ES-I3 (cell line): ENCODE measurements around the gene GNAQ.
"Not testable (repeated sequence)": the region's sequence is repeated elsewhere in the genome, so short reads cannot be mapped to it uniquely, and the experiment has no call there.

Experiments used
- H3K36me3 ChIP-seq: 2 replicates; pipeline ENCODE4 v1.6.1; 2013; ENCODE audit warnings: mild to moderate bottlenecking, low read length, control low read depth, moderate library complexity; ENCODE audit not compliant: insufficient read depth
- H3K4me1 ChIP-seq: 2 replicates; pipeline ENCODE4 v1.6.1; 2013; ENCODE audit warnings: mild to moderate bottlenecking, control low read depth, low read length; ENCODE audit not compliant: insufficient read depth
- H3K9ac ChIP-seq: 2 replicates; pipeline ENCODE4 v1.6.1; 2013; ENCODE audit warnings: low read depth, mild to moderate bottlenecking, low read length, moderate library complexity
- H3K9me3 ChIP-seq: 2 replicates; pipeline ENCODE4 v1.6.1; 2013; ENCODE audit warnings: mild to moderate bottlenecking, low read length, moderate library complexity; ENCODE audit not compliant: control insufficient read depth, insufficient read depth

The GNAQ gene

DNA sequence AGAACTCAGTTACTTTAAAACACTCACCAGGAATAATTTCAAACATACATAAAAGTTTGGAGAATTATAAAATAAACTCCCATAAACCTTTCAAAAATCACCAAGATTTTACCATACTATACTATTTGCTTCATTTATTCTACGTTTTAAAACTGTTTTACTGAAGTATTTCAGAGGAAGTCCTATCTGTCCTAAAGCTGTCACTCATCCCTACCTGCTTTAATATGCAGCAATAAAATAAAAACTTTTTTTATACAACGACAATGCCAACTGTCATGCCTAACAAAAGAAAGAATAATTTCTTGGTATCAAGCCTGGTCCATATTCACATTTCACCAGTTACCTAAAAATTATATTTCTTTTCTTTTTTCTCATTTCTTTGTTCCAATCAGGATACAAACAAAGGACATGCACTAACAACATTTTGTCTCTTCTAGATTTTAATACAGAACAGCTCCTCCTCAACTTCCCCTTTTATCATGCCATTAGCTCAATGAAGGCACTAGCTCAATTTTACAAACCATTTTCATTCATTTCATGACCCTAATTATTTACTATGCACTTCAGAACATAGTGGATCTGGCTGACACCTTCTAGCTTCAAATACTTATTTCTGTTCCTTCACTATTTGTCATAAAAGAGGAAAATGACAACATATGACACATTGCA lies 135.2 kb downstream of the GNAQ start:
- Histone ChIP-seq H3K4me1 (peaks cover 5% of the 10 kb centered on the region), H3K9ac (no peak overlapping the region), H3K36me3 (no peaks in the 10 kb centered on the region), H3K9me3 (no peaks in the 10 kb centered on the region)

DNA sequence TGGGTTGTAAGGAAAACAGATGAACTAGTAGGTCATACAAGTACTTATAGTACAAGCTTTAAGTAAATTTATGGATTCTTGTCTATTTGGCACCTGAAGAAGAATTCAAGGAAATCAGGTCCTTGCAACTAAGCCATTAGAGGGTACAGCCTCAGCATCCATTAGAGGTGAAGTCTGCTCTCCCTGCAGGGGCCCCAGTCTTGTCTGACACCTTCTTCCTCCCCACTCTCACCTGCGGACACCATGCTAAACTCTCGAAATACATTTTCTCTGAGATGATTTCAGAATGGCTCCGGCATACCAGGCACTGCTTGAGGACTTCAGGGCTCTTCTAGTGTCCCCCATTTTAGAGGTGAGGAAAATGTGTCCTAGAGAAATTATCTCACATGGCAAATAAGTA lies 137.9 kb downstream of the GNAQ start:
- no peaks in the 10 kb centered on the region for H3K9me3 ChIP-seq
- H3K36me3 ChIP-seq, result no peaks in the 10 kb centered on the region
- H3K4me1 ChIP-seq, result peaks cover 5% of the 10 kb centered on the region; the same call in 1 of the 2 replicates
- H3K9ac ChIP-seq, result no peak overlapping the region

DNA sequence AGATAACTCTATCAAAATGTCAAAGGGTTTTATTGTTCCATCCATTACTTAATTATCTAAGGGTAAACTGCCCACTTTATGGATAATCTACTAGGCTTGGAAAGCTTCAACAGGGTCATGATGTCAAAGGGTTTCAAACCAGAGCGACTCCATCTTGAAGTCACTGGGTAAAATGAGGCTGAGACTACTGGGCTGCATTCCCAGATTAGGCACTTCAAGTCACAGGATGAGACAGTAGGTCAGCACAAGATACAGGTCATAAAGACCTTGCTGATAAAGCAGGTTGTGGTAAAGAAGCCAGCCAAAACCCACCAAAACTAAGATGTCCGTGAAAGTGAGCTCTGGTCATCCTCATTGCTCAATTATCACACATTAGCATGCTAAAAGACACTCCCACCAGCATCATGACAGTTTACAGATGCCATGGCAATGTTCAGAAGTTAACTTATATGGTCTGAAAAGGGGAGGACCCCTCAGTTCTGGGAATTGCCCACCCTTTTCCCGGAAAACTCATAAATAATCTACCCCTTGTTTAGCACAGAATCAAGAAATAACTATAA lies 138.6 kb downstream of the GNAQ start:
- no peak overlapping the region for H3K9ac ChIP-seq
- H3K36me3 ChIP-seq, result no peaks in the 10 kb centered on the region
- H3K9me3 ChIP-seq, result no peaks in the 10 kb centered on the region
- H3K4me1 ChIP-seq, result peaks cover 5% of the 10 kb centered on the region; the same call in 1 of the 2 replicates

DNA sequence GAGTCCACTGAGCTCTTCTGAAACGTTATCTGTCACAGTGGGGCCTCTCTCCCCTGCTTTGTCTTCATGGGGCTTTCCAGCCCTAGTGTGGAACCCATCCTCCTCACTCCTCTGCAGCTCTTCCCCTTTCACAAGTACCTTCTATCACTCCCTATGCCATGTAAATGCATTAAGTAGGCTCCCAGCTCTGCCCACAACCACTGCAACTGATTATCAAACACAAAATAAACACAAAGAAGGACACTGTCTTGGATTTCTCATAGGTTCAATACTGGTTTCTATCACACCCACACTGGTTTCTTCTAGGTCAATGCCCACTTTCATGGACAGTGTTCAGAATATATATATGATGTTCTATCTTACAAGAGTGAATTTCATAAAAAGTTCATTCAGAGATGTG lies 139.4 kb downstream of the GNAQ start:
- no peaks in the 10 kb centered on the region for H3K9me3 ChIP-seq

DNA sequence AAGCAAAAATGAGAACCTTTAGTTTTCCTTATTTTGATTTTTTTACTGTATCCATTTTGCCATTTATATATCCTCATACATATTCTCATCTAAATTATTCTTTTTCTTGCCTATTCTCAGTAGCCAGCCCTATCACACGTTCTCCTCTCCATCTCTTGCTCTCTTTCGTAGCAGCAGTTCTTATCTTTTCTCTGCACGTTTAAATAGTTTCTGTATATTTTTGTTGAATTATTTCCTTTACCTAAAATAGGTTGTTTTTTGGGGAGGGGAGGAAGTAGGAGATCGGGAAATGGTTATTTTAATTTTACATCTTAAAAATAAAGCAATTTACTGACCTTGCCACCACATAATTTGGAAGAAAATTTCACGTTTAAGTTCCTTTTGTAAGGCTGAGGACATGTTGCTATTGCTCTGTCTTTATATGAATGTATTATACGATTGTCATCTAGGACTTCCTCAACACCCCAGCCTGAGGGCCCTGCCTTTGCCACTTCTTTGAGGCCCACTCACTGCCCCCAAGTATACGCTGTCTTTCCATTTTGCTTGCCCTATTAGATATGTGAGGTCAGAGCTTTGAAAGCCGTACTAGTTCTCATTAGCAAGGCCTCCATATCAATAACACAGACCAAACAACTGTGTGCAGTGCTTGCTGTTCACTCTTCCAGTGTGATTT lies 140.3 kb downstream of the GNAQ start:
- Histone ChIP-seq H3K4me1 (peaks cover 5% of the 10 kb centered on the region; the same call in 1 of the 2 replicates), H3K9ac (no peak overlapping the region), H3K36me3 (no peaks in the 10 kb centered on the region), H3K9me3 (no peaks in the 10 kb centered on the region)

More for the DNA sequence above, 139.4 kb downstream of the GNAQ start:
- H3K36me3 ChIP-seq, result no peaks in the 10 kb centered on the region
- H3K4me1 ChIP-seq, result peaks cover 5% of the 10 kb centered on the region; the same call in 1 of the 2 replicates
- no peak overlapping the region for H3K9ac ChIP-seq

DNA sequence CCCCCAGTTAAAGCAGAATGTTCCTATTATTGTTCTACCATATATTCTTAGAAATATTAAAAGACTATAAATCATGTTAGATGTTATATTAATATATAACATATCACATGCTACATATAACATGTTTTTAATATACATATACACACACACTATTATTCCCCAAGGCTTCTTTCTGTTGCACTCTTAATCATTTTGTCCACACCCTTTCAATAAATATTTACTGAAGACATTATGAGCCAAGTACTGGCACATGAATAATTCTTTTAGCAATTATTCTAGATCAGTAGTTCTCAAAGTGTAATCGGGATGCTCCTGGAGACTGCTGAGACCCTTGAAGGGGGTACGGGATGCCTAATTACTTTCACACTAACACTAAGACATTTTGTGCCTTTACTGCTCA lies 143.9 kb downstream of the GNAQ start:
- Histone ChIP-seq H3K9me3 (no peaks in the 10 kb centered on the region), H3K36me3 (no peaks in the 10 kb centered on the region), H3K9ac (no peak overlapping the region), H3K4me1 (peaks cover 33% of the 10 kb centered on the region)

DNA sequence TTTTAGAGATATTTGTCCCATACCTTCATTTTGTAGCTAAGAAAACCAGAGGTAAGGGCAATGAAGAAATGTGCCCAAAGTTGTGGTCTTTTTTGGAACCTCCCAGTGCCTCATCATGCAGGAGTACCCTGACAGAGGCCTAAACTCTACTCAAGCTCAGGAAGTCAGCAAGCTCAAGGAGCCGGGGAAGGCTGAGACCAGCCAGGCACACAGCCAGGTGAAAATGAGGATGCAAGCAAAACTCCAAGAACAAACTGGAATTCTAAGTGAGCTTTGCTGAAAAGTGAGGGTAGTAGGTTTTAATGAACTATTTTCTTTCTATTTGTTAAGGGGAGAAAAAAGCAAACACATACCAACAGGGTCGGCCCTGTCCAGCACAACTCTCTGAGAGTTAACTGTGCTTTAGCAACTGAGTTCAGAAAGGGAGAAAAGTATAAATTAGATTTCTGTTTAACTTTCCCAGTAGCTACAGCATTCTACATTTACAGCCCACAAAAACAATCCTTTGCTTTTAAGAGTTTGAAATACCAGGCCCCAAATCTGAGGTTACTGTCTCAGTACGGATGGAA lies 146.4 kb downstream of the GNAQ start:
- no peak overlapping the region for H3K9ac ChIP-seq
- no peaks in the 10 kb centered on the region for H3K36me3 ChIP-seq
- H3K9me3 ChIP-seq, result no peaks in the 10 kb centered on the region
- H3K4me1 ChIP-seq, result peaks cover 28% of the 10 kb centered on the region

DNA sequence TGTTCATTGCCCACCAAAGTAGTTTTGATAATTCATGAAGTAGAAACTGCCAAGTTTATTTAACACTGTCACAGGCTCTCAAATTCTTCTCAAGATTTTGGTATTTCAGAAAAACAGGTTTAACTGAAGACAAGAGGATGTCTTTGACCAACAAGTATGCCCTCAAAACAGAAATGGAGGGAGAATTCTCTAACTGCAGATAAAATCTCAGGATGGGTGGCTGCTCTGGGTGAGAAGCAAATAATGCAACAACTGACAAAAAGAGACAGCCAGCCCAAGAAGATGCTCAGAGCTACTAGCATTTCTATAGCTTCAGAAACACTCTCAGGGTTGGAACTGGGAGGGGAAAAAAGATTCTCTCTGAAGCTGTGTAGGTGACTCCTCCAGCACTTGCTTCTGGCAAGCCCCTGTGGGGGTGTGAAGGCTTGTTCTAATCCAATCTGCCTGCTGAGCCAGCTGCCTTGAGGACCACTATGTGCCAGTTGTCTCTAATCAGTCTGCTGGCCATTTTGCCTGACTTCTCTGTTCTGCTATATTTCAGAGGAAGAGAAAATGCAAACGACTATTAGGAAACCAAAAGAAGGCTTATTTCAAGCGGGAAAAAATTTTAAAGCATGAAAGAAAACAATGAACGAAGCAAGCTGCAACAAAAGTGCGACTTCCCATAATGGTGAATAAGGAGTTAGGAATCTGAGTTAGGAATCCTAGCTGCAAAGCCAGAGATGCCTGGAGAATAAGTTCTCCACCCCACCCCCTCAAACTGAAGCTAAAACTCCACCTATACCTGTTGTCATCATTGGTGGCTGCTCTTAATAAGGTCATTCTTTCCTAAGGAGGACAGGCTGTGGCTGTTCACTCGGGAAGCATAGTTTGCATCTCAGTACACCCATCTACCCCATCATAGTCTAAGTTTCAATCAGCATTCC lies 147.5 kb downstream of the GNAQ start:
- Histone ChIP-seq H3K9me3 (no peaks in the 10 kb centered on the region), H3K9ac (peak overlapping the region; percentile 13; the same call in 1 of the 2 replicates), H3K36me3 (no peaks in the 10 kb centered on the region), H3K4me1 (peaks cover 28% of the 10 kb centered on the region)

DNA sequence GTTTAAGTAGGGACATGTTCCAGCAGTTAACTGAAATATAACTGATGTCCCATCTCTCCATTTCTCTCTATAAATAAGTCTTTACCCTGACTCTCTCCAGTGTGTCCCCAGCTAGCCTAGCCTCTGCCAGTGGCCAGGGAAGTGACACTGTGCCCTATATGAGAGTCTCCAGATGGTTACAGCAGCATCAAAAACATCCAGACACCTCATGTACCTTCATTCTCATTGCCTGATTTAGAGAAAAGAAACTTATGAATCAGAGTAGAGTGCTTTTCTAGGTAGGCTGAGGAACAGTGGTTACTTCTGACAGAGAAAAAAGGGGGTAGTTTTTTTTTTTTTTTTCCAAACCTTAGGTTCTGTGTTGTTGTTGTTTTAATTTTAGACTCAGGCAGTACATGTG lies 148.5 kb downstream of the GNAQ start:
- Histone ChIP-seq H3K4me1 (peaks cover 28% of the 10 kb centered on the region), H3K36me3 (no peaks in the 10 kb centered on the region), H3K9ac (no peak overlapping the region), H3K9me3 (no peaks in the 10 kb centered on the region)

DNA sequence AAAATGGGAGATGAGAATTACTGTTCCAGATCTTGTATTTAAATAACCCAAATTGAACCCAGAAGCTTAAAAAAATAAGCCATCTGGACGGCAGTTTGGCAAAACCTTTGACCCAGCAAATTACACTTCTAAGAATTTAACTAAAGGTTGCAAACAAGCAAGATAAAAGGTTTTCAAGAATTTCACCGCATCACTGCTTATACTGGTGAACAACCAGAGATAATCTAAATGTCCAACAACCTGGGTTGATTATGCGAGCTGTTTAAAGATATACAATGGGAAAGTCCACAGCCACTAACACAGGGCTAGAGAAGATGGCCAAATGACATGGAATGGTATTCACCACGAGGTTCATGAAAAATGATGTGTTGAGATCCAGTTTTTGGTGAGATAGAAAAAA lies 149.3 kb downstream of the GNAQ start:
- no peaks in the 10 kb centered on the region for H3K36me3 ChIP-seq
- no peaks in the 10 kb centered on the region for H3K9me3 ChIP-seq
- peaks cover 28% of the 10 kb centered on the region for H3K4me1 ChIP-seq
- no peak overlapping the region for H3K9ac ChIP-seq

DNA sequence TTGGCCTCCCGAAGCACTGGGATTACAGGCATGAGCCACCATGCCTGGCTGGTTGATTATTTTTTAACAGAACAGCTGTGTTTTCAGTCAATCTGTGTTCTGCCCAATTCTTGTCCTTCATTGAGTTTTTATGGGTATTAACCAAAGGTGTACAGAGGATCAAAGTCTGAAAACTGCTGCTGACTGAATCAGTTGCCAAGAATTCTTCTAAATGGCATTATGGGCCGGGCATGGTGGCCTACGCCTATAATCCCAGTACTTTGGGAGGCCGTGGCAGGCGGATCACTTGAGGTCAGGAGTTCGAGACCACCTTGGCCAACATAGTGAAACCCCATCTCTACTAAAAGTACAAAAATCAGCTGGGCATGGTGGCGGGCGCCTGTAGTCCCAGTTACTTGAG lies 150.0 kb downstream of the GNAQ start:
- H3K9ac ChIP-seq, H3K9me3 ChIP-seq, H3K36me3 ChIP-seq: not testable (repeated sequence)
- H3K4me1 ChIP-seq, result peaks cover 29% of the 10 kb centered on the region

DNA sequence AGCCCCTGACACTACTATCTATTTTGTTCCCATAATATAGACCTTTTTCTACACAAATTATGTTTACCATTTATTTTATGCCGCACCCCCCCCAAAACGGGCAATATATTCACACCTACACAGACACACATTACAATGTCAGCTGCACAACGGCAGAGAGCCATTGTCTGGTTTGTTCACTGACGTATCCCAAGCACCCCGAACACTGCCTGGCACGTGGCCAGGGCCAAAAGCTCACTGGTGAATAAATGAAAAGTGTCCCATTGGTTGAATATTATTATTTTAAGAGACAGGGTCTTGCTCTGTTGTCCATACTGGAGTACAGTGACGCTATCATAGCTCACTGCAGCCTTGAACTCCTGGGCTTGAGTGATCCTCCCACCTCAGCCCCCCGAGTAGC lies 150.5 kb downstream of the GNAQ start:
- Histone ChIP-seq H3K4me1 (peaks cover 34% of the 10 kb centered on the region), H3K36me3 (no peaks in the 10 kb centered on the region), H3K9me3 (no peaks in the 10 kb centered on the region), H3K9ac (no peak overlapping the region)

DNA sequence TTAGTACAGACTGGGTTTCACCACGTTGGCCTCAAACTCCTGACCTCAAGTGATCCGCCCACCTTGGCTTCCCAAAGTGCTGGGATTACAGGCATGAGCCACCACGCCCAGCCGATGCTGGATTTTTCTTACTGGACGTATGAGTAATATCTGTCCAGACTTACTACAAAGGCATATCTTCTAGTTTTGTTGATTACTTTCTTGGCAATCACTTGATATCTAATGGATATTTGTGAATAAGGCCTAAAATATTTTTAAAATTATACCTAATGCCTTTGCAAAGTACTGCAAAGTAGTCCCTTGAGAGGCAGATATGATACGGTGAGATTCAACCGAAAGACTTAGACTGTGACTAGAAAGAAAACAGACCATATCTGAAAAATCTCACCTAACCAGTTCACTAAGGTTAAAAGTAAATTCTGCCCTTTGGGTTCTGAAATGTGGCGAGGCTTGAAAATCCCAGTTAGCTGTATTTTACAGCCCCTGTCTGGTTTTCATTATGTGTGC lies 152.1 kb downstream of the GNAQ start:
- H3K36me3 ChIP-seq, result no peaks in the 10 kb centered on the region; the same call in 1 of the 2 replicates

DNA sequence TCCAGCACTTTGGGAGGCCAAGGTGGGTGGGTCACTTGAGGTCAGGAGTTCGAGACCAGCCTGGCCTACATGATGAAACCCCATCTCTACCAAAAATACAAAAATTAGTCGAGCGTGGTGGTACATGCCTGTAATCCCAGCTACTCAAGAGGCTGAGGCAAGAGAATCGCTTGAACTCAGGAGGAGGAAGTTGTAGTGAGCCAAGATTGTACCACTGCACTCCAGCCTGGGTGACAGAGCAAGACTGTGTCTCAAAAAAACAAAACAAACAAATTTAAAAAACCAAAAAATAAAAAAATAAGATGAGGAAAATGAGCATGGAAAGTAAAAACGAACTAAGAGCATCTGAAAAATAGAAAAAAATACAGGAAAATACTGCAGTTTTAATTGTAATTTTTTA lies 152.8 kb downstream of the GNAQ start:
- peaks cover 17% of the 10 kb centered on the region for H3K4me1 ChIP-seq
- not testable (repeated sequence) for H3K9ac ChIP-seq, H3K36me3 ChIP-seq, H3K9me3 ChIP-seq

More for the DNA sequence above, 152.1 kb downstream of the GNAQ start:
- H3K9ac ChIP-seq, result no peak overlapping the region
- no peaks in the 10 kb centered on the region for H3K9me3 ChIP-seq
- H3K4me1 ChIP-seq, result peaks cover 22% of the 10 kb centered on the region
